Measurements from ENCODE around the gene BMP7. TPM values are rescaled to one million over a fixed set of nuclear protein-coding genes. Genes with fewer than 3 reads are reported as not detected.

The BMP7 gene
- total RNA-seq, 3 donors from 2014 or later (not counting 1 experiment from before 2014, with no cell fraction given) = not detected

- peaks cover 19 to 34% of the 10 kb centered on the region in 2 donors for H3K27me3 Mint-ChIP-seq (ENCODE audit: low read depth in 2 of 2)
- H3K27ac Mint-ChIP-seq = no peak overlapping the region
- Histone ChIP-seq H3K27ac (ENCODE audit: low read length) (no peak overlapping the region), H3K36me3 (ENCODE audit: control insufficient read depth, insufficient read depth, low read length) (no peaks in the 10 kb centered on the region), H3K9me3 (ENCODE audit: control insufficient read depth, insufficient read depth, low read length) (no peaks in the 10 kb centered on the region), H3K27me3 (ENCODE audit: control insufficient read depth, insufficient read depth, low read length) (no peaks in the 10 kb centered on the region), H3K4me3 (ENCODE audit: low read length) (no peak overlapping the region), H3K4me1 (ENCODE audit: control insufficient read depth, insufficient read depth, low read length) (no peaks in the 10 kb centered on the region)
- H3K4me1 Mint-ChIP-seq = no peaks in the 10 kb centered on the region
- no peaks in the 10 kb centered on the region for H3K36me3 Mint-ChIP-seq
- no peak for ATAC-seq
- 85% methylated on average over 3 of the region's 7 CpGs for WGBS (ENCODE audit: insufficient coverage)
- intact Hi-C loops (cut with micrococcal nuclease) = no loop called here
- no peak for TF ChIP-seq CTCF (IDR thresholded peaks at IDR 0.05)
- no peak for DNase-seq
- H3K9me3 Mint-ChIP-seq = no peaks in the 10 kb centered on the region
- H3K4me3 Mint-ChIP-seq = no peak overlapping the region
Observed at GRCh38 chr20:57136734-57137133, 129.7 kb downstream of the BMP7 start.

GRCh38 chr20:57135875-57136274 lies 130.6 kb downstream of the BMP7 start:
- Histone ChIP-seq H3K36me3 (ENCODE audit: control insufficient read depth, insufficient read depth, low read length) (no peaks in the 10 kb centered on the region), H3K4me1 (ENCODE audit: control insufficient read depth, insufficient read depth, low read length) (no peaks in the 10 kb centered on the region), H3K4me3 (ENCODE audit: low read length) (no peak overlapping the region), H3K27ac (ENCODE audit: low read length) (no peak overlapping the region), H3K27me3 (ENCODE audit: control insufficient read depth, insufficient read depth, low read length) (no peaks in the 10 kb centered on the region), H3K9me3 (ENCODE audit: control insufficient read depth, insufficient read depth, low read length) (no peaks in the 10 kb centered on the region)
- H3K4me1 Mint-ChIP-seq = no peaks in the 10 kb centered on the region
- 66% methylated on average over 6 of the region's 6 CpGs for WGBS (ENCODE audit: insufficient coverage)
- H3K27ac Mint-ChIP-seq = no peak overlapping the region
- H3K4me3 Mint-ChIP-seq = no peak overlapping the region
- no peaks in the 10 kb centered on the region for H3K36me3 Mint-ChIP-seq
- TF ChIP-seq CTCF (IDR thresholded peaks at IDR 0.05) = no peak
- ATAC-seq = no peak
- intact Hi-C loops (cut with micrococcal nuclease) = no loop called here
- DNase-seq = no peak
- peaks cover 19 to 37% of the 10 kb centered on the region in 2 donors for H3K27me3 Mint-ChIP-seq (ENCODE audit: low read depth in 2 of 2)
- no peaks in the 10 kb centered on the region for H3K9me3 Mint-ChIP-seq

GRCh38 chr20:57134804-57135203 lies 131.6 kb downstream of the BMP7 start:
- WGBS (ENCODE audit: insufficient coverage) = 89% methylated on average over 4 of the region's 4 CpGs
- peaks cover 19 to 37% of the 10 kb centered on the region in 2 donors for H3K27me3 Mint-ChIP-seq (ENCODE audit: low read depth in 2 of 2)

More at GRCh38 chr20:57134804-57135203, 131.6 kb downstream of the BMP7 start:
- ATAC-seq = no peak
- Histone ChIP-seq H3K36me3 (ENCODE audit: control insufficient read depth, insufficient read depth, low read length) (no peaks in the 10 kb centered on the region), H3K4me1 (ENCODE audit: control insufficient read depth, insufficient read depth, low read length) (no peaks in the 10 kb centered on the region), H3K27me3 (ENCODE audit: control insufficient read depth, insufficient read depth, low read length) (no peaks in the 10 kb centered on the region), H3K4me3 (ENCODE audit: low read length) (no peak overlapping the region), H3K27ac (ENCODE audit: low read length) (no peak overlapping the region), H3K9me3 (ENCODE audit: control insufficient read depth, insufficient read depth, low read length) (no peaks in the 10 kb centered on the region)
- H3K4me1 Mint-ChIP-seq = no peaks in the 10 kb centered on the region
- TF ChIP-seq CTCF (IDR thresholded peaks at IDR 0.05) = no peak
- no peaks in the 10 kb centered on the region for H3K36me3 Mint-ChIP-seq
- no peaks in the 10 kb centered on the region for H3K9me3 Mint-ChIP-seq
- DNase-seq = no peak
- H3K4me3 Mint-ChIP-seq = no peak overlapping the region
- intact Hi-C loops (cut with micrococcal nuclease) = no loop called here
- no peak overlapping the region for H3K27ac Mint-ChIP-seq

All from natural killer cell (primary cell).